CD4-positive, alpha-beta T cell treated with Interferon gamma for 1 hour (primary cell): ENCODE measurements around the gene SLC2A11.

Experiments used
- DNase-seq: peaks from one replicate; pipeline ENCODE4 v3.0.0-alpha.2; 2020

SLC2A11 gene

GRCh38 chr22:23833017-23833751 lies 24.5 kb upstream of the SLC2A11 start:
- DNase-seq, result no peak

GRCh38 chr22:23833911-23834317 lies 23.8 kb upstream of the SLC2A11 start:
- no peak for DNase-seq

- DNase-seq, result no peak
Measured at GRCh38 chr22:23834406-23834792, 23.3 kb upstream of the SLC2A11 start.

DNA sequence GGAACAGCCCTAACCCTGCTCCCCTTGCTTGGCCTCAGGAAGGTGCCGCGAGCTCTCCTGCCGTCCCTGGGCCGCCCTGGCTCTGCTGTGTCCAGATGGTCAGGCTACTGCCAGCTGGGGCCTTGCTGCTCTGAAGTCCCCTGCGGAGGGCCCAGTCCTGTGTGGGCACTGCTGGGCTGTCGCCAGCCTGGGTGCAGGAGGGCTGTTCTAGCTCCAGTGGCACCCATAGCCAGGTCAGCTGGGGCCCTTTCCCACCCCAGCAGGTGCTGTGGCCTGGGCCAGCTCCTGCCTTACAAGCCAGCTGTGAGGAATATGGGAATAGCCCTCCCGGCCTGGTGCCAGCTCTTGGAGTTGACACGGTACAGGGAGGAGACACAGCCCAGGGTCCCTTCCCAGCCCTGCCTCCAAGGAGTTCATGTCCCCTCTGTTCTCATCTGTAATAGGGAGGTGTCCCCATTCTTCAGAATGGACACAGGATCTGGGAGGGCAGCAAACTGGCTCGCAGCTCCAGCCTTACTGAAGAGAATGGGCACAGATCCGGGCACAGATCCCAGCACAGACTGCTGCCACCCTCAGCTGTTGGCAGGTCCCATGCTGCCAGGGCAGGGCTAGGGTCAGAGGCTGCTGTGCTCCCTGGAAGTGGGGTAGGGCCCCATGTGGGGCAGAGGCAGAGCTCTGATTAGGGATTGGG lies 22.7 kb upstream of the SLC2A11 start:
- DNase-seq, result no peak

- DNase-seq, result no peak
Measured at GRCh38 chr22:23835484-23836144, 22.1 kb upstream of the SLC2A11 start.

DNA sequence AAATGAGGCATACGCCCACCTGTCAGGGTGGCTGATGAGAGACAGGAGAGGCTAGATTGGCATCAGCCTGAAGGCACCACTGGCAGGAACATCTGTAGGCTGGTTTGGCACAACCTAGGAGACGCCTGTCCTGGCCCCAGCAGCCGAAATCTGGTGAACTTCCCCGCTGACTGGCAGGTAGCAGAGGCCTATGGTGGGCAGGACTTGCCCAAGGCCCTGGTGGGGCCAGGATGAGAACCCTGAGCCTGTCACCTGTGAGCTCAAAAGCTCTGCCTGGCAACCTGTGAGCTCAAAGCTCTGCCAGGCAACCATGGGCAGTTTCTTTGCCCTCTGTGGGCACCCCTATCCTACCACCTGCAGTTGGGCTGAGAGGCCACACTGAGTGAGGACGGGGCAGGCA lies 21.4 kb upstream of the SLC2A11 start:
- no peak for DNase-seq

GRCh38 chr22:23836692-23837495 lies 20.8 kb upstream of the SLC2A11 start:
- DNase-seq, result no peak

DNA sequence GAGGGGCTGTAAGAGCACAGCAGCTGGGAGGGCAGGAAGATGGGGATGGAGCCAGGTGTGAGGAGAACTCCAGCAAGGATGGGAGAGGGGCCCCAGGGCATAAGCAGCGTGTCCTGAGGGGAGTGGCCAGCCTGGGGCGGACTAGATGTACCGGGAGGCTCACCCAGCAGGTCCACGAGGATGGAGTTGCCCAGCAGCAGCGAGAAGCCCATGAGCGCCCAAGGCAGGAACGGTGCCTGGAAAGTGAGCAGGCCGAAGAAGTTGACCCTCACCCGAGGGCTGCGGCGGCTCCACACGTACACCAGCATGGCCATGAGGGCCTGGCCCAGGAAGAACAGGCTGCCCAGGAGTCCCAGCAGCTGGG lies 20.2 kb upstream of the SLC2A11 start:
- DNase-seq, result no peak

DNA sequence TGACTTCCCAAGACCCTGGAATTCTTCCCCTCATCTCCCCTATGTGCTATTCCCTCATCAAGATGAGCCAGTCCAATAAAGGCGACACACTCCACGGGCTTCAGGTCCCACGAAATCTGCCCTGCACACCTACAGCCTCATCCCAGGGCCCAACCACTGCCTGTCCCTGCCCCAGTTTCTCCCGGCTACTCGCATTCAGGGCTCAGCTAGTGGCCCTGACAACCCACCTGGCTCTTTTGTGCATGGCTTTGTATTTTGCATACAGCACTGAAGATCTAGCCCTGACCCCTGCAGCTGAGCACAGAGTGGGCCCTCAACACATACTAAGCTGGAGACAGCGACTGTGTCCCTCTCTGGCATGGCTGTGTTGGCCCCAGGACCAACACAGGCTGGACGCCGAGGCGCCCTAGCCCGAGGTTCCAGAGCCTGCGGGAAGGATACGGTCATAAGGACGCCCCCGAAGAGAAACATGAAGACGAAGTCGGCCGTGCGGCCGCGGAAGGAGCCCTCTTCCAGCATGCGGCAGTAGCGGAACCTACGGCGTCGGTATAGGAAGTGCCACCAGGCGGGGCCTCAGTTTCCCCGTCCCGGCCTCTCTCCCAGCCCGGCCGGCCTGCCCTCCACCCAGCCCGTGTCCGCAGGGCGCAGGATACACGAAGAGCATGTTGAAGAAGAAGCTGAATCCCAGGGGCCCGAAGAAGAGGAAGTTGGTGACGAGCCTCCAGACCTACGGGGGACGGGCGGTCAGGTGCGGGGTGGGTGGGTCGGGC lies 19.6 kb upstream of the SLC2A11 start:
- DNase-seq, result no peak

- peak; percentile 99 for DNase-seq
Measured at GRCh38 chr22:23838681-23839468, 18.8 kb upstream of the SLC2A11 start, which contains the start of gene DERL3. DERL3 (minus strand) TSS chr22:23839006; CDS start chr22:23838987, 19 bp downstream.

DNA sequence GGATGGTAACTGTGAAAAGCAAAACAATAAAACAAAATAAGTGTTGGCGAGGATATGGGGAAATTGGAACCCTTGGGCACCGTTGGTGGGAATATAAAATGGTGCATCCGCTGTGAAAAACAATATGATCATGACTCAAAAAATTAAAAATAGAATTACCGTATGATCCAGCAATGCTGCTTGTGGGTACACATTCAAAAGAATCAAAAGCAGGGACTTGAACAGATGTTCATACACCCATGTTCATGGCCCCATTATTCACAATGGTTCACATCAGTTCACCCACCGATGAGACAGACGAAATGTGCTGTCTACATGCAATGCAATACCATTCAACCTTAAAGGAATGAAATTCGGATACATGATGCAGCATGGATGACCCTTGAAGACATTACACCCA lies 17.6 kb upstream of the SLC2A11 start:
- DNase-seq, result no peak

DNA sequence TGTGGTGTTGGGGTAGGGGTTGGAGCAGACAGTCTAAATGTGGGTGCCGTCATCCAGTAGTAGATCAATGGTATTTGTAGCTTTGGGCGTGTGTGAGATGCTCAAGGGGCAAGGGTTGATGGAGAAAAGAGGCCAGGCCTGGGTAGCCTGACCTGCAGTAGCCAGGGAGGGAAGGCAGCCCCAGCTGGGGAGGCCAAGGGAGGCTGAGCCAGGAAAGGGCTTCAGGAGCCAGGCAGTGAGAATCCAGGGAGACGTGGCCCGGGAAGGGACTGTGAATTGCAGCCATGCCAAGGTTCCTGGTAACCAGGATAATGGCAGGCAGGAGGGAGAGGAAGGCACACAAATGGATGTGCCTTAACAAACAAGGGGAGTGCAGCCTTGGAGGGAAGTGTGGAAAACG lies 16.4 kb upstream of the SLC2A11 start:
- DNase-seq, result no peak

- DNase-seq, result no peak
Measured at GRCh38 chr22:23841736-23842445, 15.8 kb upstream of the SLC2A11 start.

GRCh38 chr22:23842599-23842998 lies 15.1 kb upstream of the SLC2A11 start:
- no peak for DNase-seq

GRCh38 chr22:23844739-23845202 lies 12.9 kb upstream of the SLC2A11 start:
- DNase-seq, result no peak

DNA sequence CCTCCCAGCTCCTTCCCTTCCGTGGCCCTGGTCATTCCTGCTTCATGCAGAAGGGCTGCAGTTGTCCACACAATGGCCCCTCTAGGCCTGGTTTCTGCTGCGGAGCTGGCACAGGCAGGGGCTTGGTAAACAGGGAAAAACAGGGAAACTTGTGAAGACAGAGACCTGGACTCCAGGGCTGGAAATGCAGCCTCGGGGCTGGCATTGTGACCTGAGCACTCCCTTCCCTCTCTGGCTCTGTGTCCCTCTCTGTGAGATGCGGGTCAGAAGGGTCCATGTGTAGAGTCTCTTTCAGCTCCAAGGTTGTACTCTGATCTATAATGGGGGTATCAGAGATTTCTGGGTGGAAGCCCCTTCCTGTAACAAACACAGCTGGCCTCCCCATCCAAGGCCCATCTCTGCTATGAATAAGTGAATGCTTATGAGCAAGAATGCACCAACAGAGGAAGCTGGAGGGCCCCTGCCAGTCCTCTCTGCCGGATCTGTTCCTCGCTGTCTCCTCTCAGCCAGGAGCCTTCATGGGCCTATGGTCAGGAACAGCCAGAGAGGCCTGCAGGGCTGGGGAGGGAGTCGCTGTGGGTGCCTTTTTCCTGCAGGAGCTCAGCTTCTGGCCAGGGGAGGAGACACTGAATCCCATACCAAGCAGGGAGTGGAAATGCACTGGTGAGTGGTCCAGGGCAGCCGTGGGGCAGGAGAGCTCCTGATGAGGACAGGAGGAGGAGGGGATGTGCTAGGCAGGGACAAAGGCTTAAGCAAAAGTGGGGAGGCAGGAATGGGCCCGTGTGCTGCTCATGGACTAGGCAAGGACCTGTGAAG lies 12.2 kb upstream of the SLC2A11 start:
- no peak for DNase-seq

DNA sequence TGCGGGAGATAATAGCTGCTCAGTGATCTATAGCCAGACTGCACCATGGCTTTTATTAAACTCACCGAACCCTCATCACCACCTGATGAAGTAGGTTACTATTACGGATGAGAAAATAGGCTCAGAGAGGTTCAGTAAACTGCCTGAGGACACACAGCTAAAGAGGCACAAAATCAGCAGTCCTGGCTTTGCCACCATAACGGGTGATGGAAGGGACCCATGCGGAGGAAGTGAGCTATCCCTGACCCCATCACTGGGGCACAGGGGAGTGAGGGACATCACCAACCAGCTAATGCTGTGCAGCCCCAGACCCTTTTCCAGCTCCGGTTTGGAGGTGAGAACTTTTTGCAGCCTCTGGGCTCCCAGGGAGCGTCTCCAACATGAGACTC lies 11.6 kb upstream of the SLC2A11 start:
- no peak for DNase-seq

- DNase-seq, result no peak
Measured at GRCh38 chr22:23847310-23847920, 10.3 kb upstream of the SLC2A11 start.
